Measurements from ENCODE around the gene SLC34A3. TPM values are rescaled to one million over a fixed set of nuclear protein-coding genes. Genes with fewer than 3 reads are reported as not detected.

Gene SLC34A3
- polyA plus RNA-seq, 2 of the 4 experiments (the other 2 are of a cell fraction) = 0.05 TPM; not detected in 1

GRCh38 chr9:137275203-137275587 is 44.5 kb downstream of the SLC34A3 start:
- 90% methylated on average over 10 of the region's 10 CpGs for WGBS (ENCODE audit: missing lambda C conversion rate)
- Histone ChIP-seq H3K4me1 (peaks cover 28% of the 10 kb centered on the region), H3K4me3 (no peak overlapping the region), H3K4me2 (0 out of 3 replicates have a peak overlapping the region, but pooled peaks have one; percentile 97), H3K9me3 (no peaks in the 10 kb centered on the region), H3K27ac (peak overlapping the region in 1 of 2 experiments; percentile 96; a peak in 3 of 6 replicates)
- POLR2A ChIA-PET = no interaction called here
- FAIRE-seq = no peak
- CTCF ChIA-PET = interaction anchor here (0.6 to 4.2 kb wide), 4 partner anchors 13 to 464 kb away, joined by 4 to 43 read pairs (median 5); no protein-coding TSS in a partner anchor
- TF ChIP-seq FOSL2 (IDR thresholded peaks at IDR 0.05) = no peak
- no peak for TF ChIP-seq FOSL2 (CRISPR knock-in tag; IDR thresholded peaks at IDR 0.05)
- TF ChIP-seq NPAS2 (CRISPR knock-in tag; IDR thresholded peaks at IDR 0.05; ENCODE audit: borderline replicate concordance) = no peak
- TF ChIP-seq, protein P1, sequence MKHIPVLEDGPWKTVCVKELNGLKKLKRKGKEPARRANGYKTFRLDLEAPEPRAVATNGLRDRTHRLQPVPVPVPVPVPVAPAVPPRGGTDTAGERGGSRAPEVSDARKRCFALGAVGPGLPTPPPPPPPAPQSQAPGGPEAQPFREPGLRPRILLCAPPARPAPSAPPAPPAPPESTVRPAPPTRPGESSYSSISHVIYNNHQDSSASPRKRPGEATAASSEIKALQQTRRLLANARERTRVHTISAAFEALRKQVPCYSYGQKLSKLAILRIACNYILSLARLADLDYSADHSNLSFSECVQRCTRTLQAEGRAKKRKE (CRISPR knock-in tag; IDR thresholded peaks at IDR 0.05; ENCODE audit: low read depth) = no peak
- TF ChIP-seq FOSB (CRISPR knock-in tag; IDR thresholded peaks at IDR 0.05) = no peak
- no peak for TF ChIP-seq TFCP2L1 (CRISPR knock-in tag; IDR thresholded peaks at IDR 0.05)
- TF ChIP-seq EHF (CRISPR knock-in tag; IDR thresholded peaks at IDR 0.05) = no peak
- no peak for DNase-seq (ENCODE audit: low read depth in 1 of 2, low spot score in 1 of 2)
- ATAC-seq = no peak

DNA sequence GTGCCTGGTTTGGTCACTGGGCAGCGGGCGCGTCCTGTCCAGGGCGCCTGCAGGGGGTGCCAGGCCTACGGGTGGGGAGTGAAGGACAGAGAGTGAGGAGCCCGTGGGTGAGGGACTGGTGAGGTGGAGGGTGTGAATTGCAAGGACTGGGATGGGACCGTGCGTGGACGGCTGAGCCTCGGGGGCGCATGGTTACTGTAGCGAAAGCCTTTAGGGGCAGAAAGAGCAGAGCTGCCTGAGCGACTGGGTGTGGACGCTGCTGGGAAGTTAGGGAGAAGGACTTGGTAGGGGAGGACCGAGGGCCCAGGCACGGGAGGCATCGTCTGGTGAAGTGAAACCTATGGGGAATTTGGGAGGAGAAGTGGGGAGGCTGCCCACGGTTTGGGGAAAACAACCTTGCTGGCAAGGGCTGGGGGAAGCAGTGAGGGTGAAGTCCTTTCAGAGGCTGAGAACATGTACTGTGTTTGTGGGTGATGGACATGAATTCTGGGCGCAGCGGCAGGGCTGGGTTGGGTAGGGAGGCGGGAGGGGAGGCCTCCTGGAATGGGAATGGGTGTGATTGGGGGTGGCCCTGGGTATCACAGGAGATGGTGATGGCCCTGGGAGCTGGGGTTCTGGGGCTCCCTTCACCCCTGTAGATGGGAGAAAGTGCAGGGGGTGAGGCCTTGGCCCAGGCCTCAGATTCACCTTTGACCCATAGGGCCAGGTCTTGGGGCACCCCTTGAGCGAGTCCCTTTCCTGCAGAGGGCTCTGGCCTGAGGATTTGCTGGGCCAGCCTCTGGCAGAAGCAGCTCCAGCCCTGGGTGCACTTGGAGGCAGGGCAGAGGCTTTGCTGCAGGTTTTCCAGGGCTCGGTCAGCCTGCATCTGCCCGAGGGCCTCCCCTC is 45.1 kb downstream of the SLC34A3 start:
- no peaks in the 10 kb centered on the region for H3K9me3 ChIP-seq
- ChIA-PET CTCF (interaction anchor here (0.9 to 2.8 kb wide), 6 partner anchors 9 to 132 kb away, joined by 3 to 16 read pairs (median 12); partner anchors contain the start of genes NRARP and RNF224), POLR2A (interaction anchor here (1.9 to 2.2 kb wide), 2 partner anchors 26 to 35 kb away, joined by 13 to 29 read pairs; partner anchors contain the start of genes NRARP and TUBB4B)
- H3K4me3 ChIP-seq = no peak overlapping the region
- ATAC-seq = peak; percentile 4 to 14; a peak in 4 of 6 replicates
- no peak for DNase-seq (ENCODE audit: low read depth in 1 of 2, low spot score in 1 of 2)
- TF ChIP-seq FOXS1 (CRISPR knock-in tag; IDR thresholded peaks at IDR 0.05) (no peak), HOXA7 (CRISPR knock-in tag; IDR thresholded peaks at IDR 0.05) (no peak), BHLHE40 (IDR thresholded peaks at IDR 0.05; ENCODE audit: low read depth, low read length) (no peak), NFE2L2 (conservative IDR thresholded peaks at IDR 0.05; ENCODE audit: low read length) (no peak), CHD4 (IDR thresholded peaks at IDR 0.05; ENCODE audit: borderline replicate concordance) (no peak), EHF (CRISPR knock-in tag; IDR thresholded peaks at IDR 0.05) (no peak), HEYL (CRISPR knock-in tag; IDR thresholded peaks at IDR 0.05) (no peak), TP53 (CRISPR knock-in tag; IDR thresholded peaks at IDR 0.05) (no peak), ZFP36 (IDR thresholded peaks at IDR 0.05; ENCODE audit: borderline replicate concordance, partially characterized antibody) (no peak), MAZ (IDR thresholded peaks at IDR 0.05; ENCODE audit: borderline replicate concordance, low read depth, low read length) (no peak), GATA3 (IDR thresholded peaks at IDR 0.05; ENCODE audit: borderline replicate concordance) (no peak), MAX (IDR thresholded peaks at IDR 0.05) (no peak), MYC (IDR thresholded peaks at IDR 0.05; ENCODE audit: borderline replicate concordance, low read length) (no peak), EHMT2 (IDR thresholded peaks at IDR 0.05; ENCODE audit: low read depth) (no peak)
- TF ChIP-seq, protein P2, sequence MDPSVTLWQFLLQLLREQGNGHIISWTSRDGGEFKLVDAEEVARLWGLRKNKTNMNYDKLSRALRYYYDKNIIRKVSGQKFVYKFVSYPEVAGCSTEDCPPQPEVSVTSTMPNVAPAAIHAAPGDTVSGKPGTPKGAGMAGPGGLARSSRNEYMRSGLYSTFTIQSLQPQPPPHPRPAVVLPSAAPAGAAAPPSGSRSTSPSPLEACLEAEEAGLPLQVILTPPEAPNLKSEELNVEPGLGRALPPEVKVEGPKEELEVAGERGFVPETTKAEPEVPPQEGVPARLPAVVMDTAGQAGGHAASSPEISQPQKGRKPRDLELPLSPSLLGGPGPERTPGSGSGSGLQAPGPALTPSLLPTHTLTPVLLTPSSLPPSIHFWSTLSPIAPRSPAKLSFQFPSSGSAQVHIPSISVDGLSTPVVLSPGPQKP (IDR thresholded peaks at IDR 0.05; ENCODE audit: low read depth, low read length) = no peak
- TF ChIP-seq, protein P3, sequence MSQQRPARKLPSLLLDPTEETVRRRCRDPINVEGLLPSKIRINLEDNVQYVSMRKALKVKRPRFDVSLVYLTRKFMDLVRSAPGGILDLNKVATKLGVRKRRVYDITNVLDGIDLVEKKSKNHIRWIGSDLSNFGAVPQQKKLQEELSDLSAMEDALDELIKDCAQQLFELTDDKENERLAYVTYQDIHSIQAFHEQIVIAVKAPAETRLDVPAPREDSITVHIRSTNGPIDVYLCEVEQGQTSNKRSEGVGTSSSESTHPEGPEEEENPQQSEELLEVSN (IDR thresholded peaks at IDR 0.05; ENCODE audit: borderline replicate concordance, low read depth) = no peak
- WGBS (ENCODE audit: missing lambda C conversion rate) = 86% methylated on average over 21 of the region's 24 CpGs
- peak overlapping the region; percentile 97 for H3K4me2 ChIP-seq
- H3K27ac ChIP-seq = peak overlapping the region; percentile 94 to 96
- FAIRE-seq = no peak
- peaks cover 28% of the 10 kb centered on the region for H3K4me1 ChIP-seq
